ENCODE measurements around the gene CCSER2. TPM values are rescaled to one million over a fixed set of nuclear protein-coding genes. Genes with fewer than 3 reads are reported as not detected.
"Not testable (repeated sequence)": the region's sequence is repeated elsewhere in the genome, so short reads cannot be mapped to it uniquely, and the experiment has no call there.

CCSER2 gene
- total and polyA plus RNA-seq, 4 donors = 54.1 to 108 (median 66.8) TPM

GRCh38 chr10:84493361-84493760 is 165.0 kb downstream of the CCSER2 start:
- Histone ChIP-seq H3K9me3 (ENCODE audit: control insufficient read depth, insufficient read depth, low read length) (peaks cover 2% of the 10 kb centered on the region), H3K27me3 (ENCODE audit: control insufficient read depth, insufficient read depth, low read length) (no peaks in the 10 kb centered on the region), H3K27ac (ENCODE audit: low read depth, low read length) (no peak overlapping the region), H3K36me3 (ENCODE audit: control insufficient read depth, insufficient read depth, low read length) (no peaks in the 10 kb centered on the region), H3K4me3 (ENCODE audit: low read depth, low read length) (no peak overlapping the region), H3K4me1 (ENCODE audit: control insufficient read depth, insufficient read depth, low read length) (no peaks in the 10 kb centered on the region)
- DNase-seq (ENCODE audit: low read depth in 4 of 6, low spot score in 6 of 6) = no peak
- WGBS (ENCODE audit: insufficient coverage) = no CpG with 5 or more reads among the region's 2 CpGs

- Histone ChIP-seq H3K4me1 (ENCODE audit: control insufficient read depth, insufficient read depth, low read length) (no peaks in the 10 kb centered on the region), H3K36me3 (ENCODE audit: control insufficient read depth, insufficient read depth, low read length) (no peaks in the 10 kb centered on the region), H3K27ac (ENCODE audit: low read depth, low read length) (no peak overlapping the region), H3K9me3 (ENCODE audit: control insufficient read depth, insufficient read depth, low read length) (peaks cover 2% of the 10 kb centered on the region), H3K4me3 (ENCODE audit: low read depth, low read length) (no peak overlapping the region), H3K27me3 (ENCODE audit: control insufficient read depth, insufficient read depth, low read length) (no peaks in the 10 kb centered on the region)
- 95% methylated on average over 7 of the region's 9 CpGs for WGBS (ENCODE audit: insufficient coverage)
- DNase-seq (ENCODE audit: low read depth in 4 of 6, low spot score in 6 of 6) = no peak
Observed at GRCh38 chr10:84493951-84494848, 165.8 kb downstream of the CCSER2 start.

GRCh38 chr10:84494849-84495180 is 166.4 kb downstream of the CCSER2 start:
- DNase-seq (ENCODE audit: low read depth in 4 of 6, low spot score in 6 of 6) = no peak
- H3K9me3 ChIP-seq (ENCODE audit: control insufficient read depth, insufficient read depth, low read length) = peaks cover 2% of the 10 kb centered on the region

GRCh38 chr10:84497978-84498377 is 169.6 kb downstream of the CCSER2 start:
- Histone ChIP-seq H3K4me1 (ENCODE audit: control insufficient read depth, insufficient read depth, low read length) (peaks cover 3% of the 10 kb centered on the region), H3K4me3 (ENCODE audit: low read depth, low read length) (no peak overlapping the region), H3K27ac (ENCODE audit: low read depth, low read length) (no peak overlapping the region), H3K27me3 (ENCODE audit: control insufficient read depth, insufficient read depth, low read length) (no peaks in the 10 kb centered on the region), H3K36me3 (ENCODE audit: control insufficient read depth, insufficient read depth, low read length) (no peaks in the 10 kb centered on the region), H3K9me3 (ENCODE audit: control insufficient read depth, insufficient read depth, low read length) (no peaks in the 10 kb centered on the region)
- DNase-seq (ENCODE audit: low read depth in 4 of 6, low spot score in 6 of 6) = no peak
- no CpG with 5 or more reads among the region's 1 CpG for WGBS (ENCODE audit: insufficient coverage)

More at GRCh38 chr10:84494849-84495180, 166.4 kb downstream of the CCSER2 start:
- no peak overlapping the region for H3K4me3 ChIP-seq (ENCODE audit: low read depth, low read length)
- no peaks in the 10 kb centered on the region for H3K27me3 ChIP-seq (ENCODE audit: control insufficient read depth, insufficient read depth, low read length)
- no peak overlapping the region for H3K27ac ChIP-seq (ENCODE audit: low read depth, low read length)
- H3K4me1 ChIP-seq (ENCODE audit: control insufficient read depth, insufficient read depth, low read length) = peaks cover 2% of the 10 kb centered on the region
- no peaks in the 10 kb centered on the region for H3K36me3 ChIP-seq (ENCODE audit: control insufficient read depth, insufficient read depth, low read length)

GRCh38 chr10:84499039-84499438 is 170.7 kb downstream of the CCSER2 start:
- not testable (repeated sequence) for H3K4me1 ChIP-seq (ENCODE audit: control insufficient read depth, insufficient read depth, low read length); H3K36me3 ChIP-seq (ENCODE audit: control insufficient read depth, insufficient read depth, low read length); H3K27me3 ChIP-seq (ENCODE audit: control insufficient read depth, insufficient read depth, low read length); H3K9me3 ChIP-seq (ENCODE audit: control insufficient read depth, insufficient read depth, low read length); H3K27ac ChIP-seq (ENCODE audit: low read depth, low read length); H3K4me3 ChIP-seq (ENCODE audit: low read depth, low read length); DNase-seq (ENCODE audit: low read depth in 4 of 6, low spot score in 6 of 6)
- WGBS (ENCODE audit: insufficient coverage) = 90% methylated on average over 2 of the region's 9 CpGs

GRCh38 chr10:84499846-84500245 is 171.5 kb downstream of the CCSER2 start:
- no peaks in the 10 kb centered on the region for H3K27me3 ChIP-seq (ENCODE audit: control insufficient read depth, insufficient read depth, low read length)
- no peaks in the 10 kb centered on the region for H3K9me3 ChIP-seq (ENCODE audit: control insufficient read depth, insufficient read depth, low read length)
- DNase-seq (ENCODE audit: low read depth in 4 of 6, low spot score in 6 of 6) = peak in 3 of 6 donors; percentile 4 to 22 (median 18)
- no peak overlapping the region for H3K27ac ChIP-seq (ENCODE audit: low read depth, low read length)
- WGBS (ENCODE audit: insufficient coverage) = 0% methylated on average over 3 of the region's 3 CpGs
- no peaks in the 10 kb centered on the region for H3K36me3 ChIP-seq (ENCODE audit: control insufficient read depth, insufficient read depth, low read length)
- peaks cover 3% of the 10 kb centered on the region for H3K4me1 ChIP-seq (ENCODE audit: control insufficient read depth, insufficient read depth, low read length)
- H3K4me3 ChIP-seq (ENCODE audit: low read depth, low read length) = no peak overlapping the region

- H3K9me3 ChIP-seq (ENCODE audit: control insufficient read depth, insufficient read depth, low read length) = no peaks in the 10 kb centered on the region
- H3K27me3 ChIP-seq (ENCODE audit: control insufficient read depth, insufficient read depth, low read length) = no peaks in the 10 kb centered on the region
- H3K4me1 ChIP-seq (ENCODE audit: control insufficient read depth, insufficient read depth, low read length) = no peaks in the 10 kb centered on the region
- 73% methylated on average over 3 of the region's 3 CpGs for WGBS (ENCODE audit: insufficient coverage)
- no peak overlapping the region for H3K4me3 ChIP-seq (ENCODE audit: low read depth, low read length)
- no peak overlapping the region for H3K27ac ChIP-seq (ENCODE audit: low read depth, low read length)
- DNase-seq (ENCODE audit: low read depth in 4 of 6, low spot score in 6 of 6) = no peak
- H3K36me3 ChIP-seq (ENCODE audit: control insufficient read depth, insufficient read depth, low read length) = peaks cover 4% of the 10 kb centered on the region
Observed at GRCh38 chr10:84510121-84510520, 181.7 kb downstream of the CCSER2 start.

- Histone ChIP-seq H3K9me3 (ENCODE audit: control insufficient read depth, insufficient read depth, low read length) (no peaks in the 10 kb centered on the region), H3K4me3 (ENCODE audit: low read depth, low read length) (no peak overlapping the region), H3K27me3 (ENCODE audit: control insufficient read depth, insufficient read depth, low read length) (no peaks in the 10 kb centered on the region), H3K4me1 (ENCODE audit: control insufficient read depth, insufficient read depth, low read length) (no peaks in the 10 kb centered on the region), H3K36me3 (ENCODE audit: control insufficient read depth, insufficient read depth, low read length) (peaks cover 4% of the 10 kb centered on the region), H3K27ac (ENCODE audit: low read depth, low read length) (no peak overlapping the region)
- no CpG with 5 or more reads among the region's 2 CpGs for WGBS (ENCODE audit: insufficient coverage)
- no peak for DNase-seq (ENCODE audit: low read depth in 4 of 6, low spot score in 6 of 6)
Observed at GRCh38 chr10:84511106-84511505, 182.7 kb downstream of the CCSER2 start.

- H3K4me3 ChIP-seq (ENCODE audit: low read depth, low read length) = no peak overlapping the region
- peaks cover 4% of the 10 kb centered on the region for H3K36me3 ChIP-seq (ENCODE audit: control insufficient read depth, insufficient read depth, low read length)
- no peaks in the 10 kb centered on the region for H3K4me1 ChIP-seq (ENCODE audit: control insufficient read depth, insufficient read depth, low read length)
- WGBS (ENCODE audit: insufficient coverage) = 93% methylated on average over 3 of the region's 5 CpGs
- no peaks in the 10 kb centered on the region for H3K27me3 ChIP-seq (ENCODE audit: control insufficient read depth, insufficient read depth, low read length)
- no peak overlapping the region for H3K27ac ChIP-seq (ENCODE audit: low read depth, low read length)
- DNase-seq (ENCODE audit: low read depth in 4 of 6, low spot score in 6 of 6) = no peak
- H3K9me3 ChIP-seq (ENCODE audit: control insufficient read depth, insufficient read depth, low read length) = no peaks in the 10 kb centered on the region
Observed at GRCh38 chr10:84511709-84512285, 183.4 kb downstream of the CCSER2 start.

- Histone ChIP-seq H3K4me1 (ENCODE audit: control insufficient read depth, insufficient read depth, low read length) (no peaks in the 10 kb centered on the region), H3K4me3 (ENCODE audit: low read depth, low read length) (no peak overlapping the region), H3K9me3 (ENCODE audit: control insufficient read depth, insufficient read depth, low read length) (no peaks in the 10 kb centered on the region), H3K27me3 (ENCODE audit: control insufficient read depth, insufficient read depth, low read length) (no peaks in the 10 kb centered on the region), H3K36me3 (ENCODE audit: control insufficient read depth, insufficient read depth, low read length) (peaks cover 4% of the 10 kb centered on the region), H3K27ac (ENCODE audit: low read depth, low read length) (no peak overlapping the region)
- WGBS (ENCODE audit: insufficient coverage) = no CpG with 5 or more reads among the region's 4 CpGs
- DNase-seq (ENCODE audit: low read depth in 4 of 6, low spot score in 6 of 6) = peak in 1 of 6 donors; percentile 33
Observed at GRCh38 chr10:84517554-84517953, 189.2 kb downstream of the CCSER2 start.
